GM21447 (cell line): ENCODE measurements around the gene HYDIN.
"Not testable (repeated sequence)": the region's sequence is repeated elsewhere in the genome, so short reads cannot be mapped to it uniquely, and the experiment has no call there.

ENCODE experiments used
- ATAC-seq: cut with Tn5 transposase; IDR thresholded peaks from one replicate; pipeline ENCODE4 v1.9.1; 2021; ENCODE audit not compliant: unreplicated experiment

Gene HYDIN

GRCh38 chr16:71009440-71010223, 220.9 kb downstream of the HYDIN start:
- not testable (repeated sequence) for ATAC-seq

GRCh38 chr16:71006516-71006915, 224.0 kb downstream of the HYDIN start:
- ATAC-seq: not testable (repeated sequence)

GRCh38 chr16:70999735-71000134, 230.8 kb downstream of the HYDIN start:
- not testable (repeated sequence) for ATAC-seq

GRCh38 chr16:70995799-70996198, 234.7 kb downstream of the HYDIN start:
- not testable (repeated sequence) for ATAC-seq

GRCh38 chr16:70992511-70992910, 238.0 kb downstream of the HYDIN start:
- ATAC-seq: not testable (repeated sequence)

GRCh38 chr16:70987019-70987715, 243.4 kb downstream of the HYDIN start:
- not testable (repeated sequence) for ATAC-seq

GRCh38 chr16:70984675-70985074, 245.8 kb downstream of the HYDIN start:
- not testable (repeated sequence) for ATAC-seq

DNA sequence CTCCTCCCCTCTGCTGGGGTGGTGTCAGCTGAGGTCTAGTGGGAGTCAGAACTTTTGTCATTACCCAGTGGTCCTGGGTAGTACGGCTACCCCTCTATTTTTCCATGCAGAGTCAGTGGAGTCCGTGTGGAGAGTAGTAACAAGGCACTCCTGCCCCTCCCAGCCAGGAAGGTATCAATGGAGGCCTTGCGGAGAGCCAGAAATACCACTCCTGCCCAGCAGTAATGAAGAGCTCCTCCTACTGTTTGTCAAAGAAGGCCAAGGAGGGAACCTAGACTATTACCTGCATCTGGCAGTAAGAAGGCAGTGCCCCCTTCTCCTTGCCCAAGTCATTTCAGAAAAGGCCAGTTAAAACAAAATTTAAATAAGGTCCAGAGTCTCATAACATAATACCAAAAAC, 262.2 kb downstream of the HYDIN start:
- not testable (repeated sequence) for ATAC-seq

DNA sequence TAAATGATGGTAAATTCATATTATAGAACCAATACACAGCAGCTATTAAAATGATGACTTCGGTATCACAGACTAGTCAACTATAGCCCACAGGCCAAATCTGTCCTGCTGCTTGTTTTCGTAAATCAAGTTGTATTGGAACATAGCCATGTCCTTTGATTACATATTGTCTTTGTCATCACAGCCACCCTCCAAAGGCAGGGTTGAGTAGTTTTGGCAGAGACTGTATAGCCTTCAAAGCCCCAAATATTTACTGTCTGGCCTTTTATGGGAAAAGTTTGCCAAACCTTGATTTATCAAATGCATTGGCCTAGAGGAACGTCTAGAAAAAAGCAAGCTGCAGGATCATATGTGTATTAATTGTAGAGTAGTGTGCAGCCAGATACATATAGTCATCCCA, 270.4 kb downstream of the HYDIN start:
- not testable (repeated sequence) for ATAC-seq

DNA sequence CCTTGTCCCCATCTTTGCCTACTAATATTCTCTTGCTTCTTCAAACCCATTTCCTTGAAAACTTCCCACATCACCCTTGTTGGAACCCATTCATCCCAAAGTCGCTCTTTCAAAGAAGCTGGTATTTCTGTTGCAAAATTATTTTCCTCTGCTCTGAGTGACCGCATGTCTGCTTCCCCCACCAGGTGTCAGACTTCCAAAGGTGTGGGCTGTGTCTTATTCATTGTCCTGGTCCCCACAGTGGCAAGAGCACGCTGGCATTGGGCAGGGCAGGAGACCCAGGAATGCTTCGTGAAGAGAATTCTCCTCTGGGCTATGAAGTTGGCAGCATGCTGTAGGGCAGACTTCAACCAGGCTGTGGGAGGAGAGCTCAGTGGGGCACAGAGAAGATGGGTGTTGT, 275.6 kb downstream of the HYDIN start:
- ATAC-seq: not testable (repeated sequence)

DNA sequence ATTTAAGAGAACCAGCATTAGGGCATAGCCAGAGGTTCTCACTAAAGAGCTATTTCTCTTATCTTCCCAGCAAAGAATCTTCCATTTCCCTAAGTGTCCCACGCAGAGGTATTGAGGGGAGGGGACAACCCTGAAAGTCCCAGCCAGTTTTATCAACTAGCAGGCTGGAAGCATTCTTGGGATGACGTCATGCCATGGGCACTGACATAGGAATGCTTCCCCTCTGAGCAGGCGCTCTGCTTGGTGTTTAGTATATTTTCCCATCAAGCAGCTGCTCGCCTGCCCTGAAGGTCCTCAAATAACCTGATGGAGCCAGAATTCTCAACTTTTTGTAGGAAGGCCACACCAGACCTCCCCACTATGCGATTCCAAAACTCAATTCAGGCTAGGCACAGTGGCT, 276.7 kb downstream of the HYDIN start:
- not testable (repeated sequence) for ATAC-seq

DNA sequence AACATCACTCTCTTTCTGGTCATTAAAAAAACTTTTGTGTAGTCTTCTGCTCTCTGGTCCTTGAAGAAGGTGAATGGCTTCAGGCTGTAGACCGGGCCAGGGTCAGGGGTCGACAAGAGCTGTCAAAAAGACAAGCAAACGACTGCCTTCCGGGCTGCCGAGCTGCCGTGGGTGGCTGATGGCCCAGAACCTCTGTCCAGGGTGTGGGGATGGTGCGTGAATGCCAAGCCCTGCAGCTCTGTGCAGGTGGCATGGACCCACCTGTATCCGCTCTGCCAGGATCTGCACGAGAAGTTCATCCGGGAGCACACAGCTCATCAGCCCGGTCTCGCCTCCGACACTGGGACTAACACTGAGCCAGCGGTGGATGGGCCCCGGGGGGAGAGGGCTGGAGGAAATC, 287.0 kb downstream of the HYDIN start:
- not testable (repeated sequence) for ATAC-seq

DNA sequence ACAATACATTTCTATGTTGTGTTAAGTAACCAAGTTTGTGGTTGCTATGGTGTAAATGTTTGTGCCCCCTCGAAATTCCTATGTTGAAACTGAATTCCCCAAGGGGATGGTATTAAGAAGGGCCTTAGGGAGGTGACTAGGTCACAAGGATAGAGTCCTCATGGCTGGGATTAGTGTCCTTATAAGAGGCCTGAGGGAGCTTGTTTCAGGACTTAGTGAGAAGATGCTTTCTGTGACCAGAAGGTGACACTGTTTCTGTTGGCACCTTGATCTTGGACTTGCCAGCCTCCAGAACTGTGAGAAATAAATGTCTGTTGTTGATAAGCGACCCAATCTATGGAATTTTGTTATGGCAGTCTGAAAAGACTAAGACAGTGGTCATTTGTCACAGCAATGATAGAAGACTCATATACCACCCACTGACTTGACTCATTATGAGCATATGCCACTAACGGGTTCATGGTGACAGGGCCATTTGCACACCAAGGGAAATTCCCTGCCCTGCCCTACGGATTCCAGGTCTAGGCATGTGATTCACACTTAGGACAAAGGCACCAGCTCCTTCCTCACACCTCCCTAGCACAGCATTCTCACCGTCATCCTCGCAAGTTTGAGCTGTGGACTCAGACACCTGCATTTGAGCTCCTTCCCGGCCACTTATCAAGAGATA, 290.7 kb downstream of the HYDIN start:
- ATAC-seq: not testable (repeated sequence)

DNA sequence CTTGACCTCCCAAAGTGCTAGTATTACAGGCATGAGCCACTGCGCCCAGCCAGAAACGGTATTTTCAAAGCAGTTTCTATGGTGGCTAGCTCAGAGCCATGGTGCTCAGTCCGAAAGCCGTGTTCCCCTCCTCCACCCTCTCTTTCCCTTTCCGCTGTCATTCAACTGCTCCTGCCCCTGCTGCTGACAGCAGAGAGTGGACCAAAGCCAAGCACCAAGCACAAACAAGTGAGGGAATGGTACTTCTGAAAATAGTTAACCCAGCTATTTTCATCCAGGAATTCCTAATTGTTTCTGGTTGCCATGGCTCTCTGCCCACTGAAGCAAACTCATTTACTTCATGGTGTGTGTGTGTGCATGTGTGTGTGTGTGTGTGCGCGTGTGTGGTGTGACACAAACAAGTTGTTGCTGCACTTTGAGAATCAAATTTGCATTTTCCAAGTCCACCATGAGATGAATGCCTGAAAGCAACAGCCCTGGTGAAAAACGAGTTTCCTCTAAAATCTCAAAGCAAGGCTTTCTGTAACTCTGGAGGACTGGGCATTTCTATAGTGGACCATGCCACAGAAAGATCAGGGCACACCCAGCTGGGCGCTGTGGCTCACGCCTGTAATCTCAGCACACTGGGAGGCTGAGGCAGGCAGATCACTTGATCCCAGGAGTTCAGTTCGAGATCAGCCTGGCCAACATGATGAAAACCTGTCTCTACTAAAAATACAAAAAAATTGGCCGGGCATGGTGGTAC, 293.6 kb downstream of the HYDIN start:
- not testable (repeated sequence) for ATAC-seq

GRCh38 chr16:70935325-70935724, 295.2 kb downstream of the HYDIN start:
- ATAC-seq: not testable (repeated sequence)

- ATAC-seq: not testable (repeated sequence)
Observed at GRCh38 chr16:70933746-70934145, 296.8 kb downstream of the HYDIN start.

DNA sequence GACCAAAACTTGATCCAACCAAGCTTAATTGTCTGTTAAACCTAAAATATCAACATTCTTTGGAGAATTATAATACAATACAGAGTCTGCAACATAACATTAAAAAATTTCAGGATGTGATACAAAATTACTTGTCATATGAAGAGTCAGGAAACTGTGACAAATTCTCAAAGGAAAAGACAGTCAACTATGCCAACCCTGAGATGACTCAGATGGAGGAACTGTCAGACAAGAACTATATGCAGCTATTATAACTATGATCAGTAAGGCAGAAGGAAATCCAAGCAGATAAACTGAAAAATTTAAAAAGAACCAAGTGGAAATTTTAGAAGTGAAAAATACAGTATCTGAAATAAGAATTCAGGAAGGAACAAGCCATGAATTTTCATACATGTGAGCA, 299.8 kb downstream of the HYDIN start:
- not testable (repeated sequence) for ATAC-seq

GRCh38 chr16:70922164-70922563, 308.4 kb downstream of the HYDIN start:
- not testable (repeated sequence) for ATAC-seq

- not testable (repeated sequence) for ATAC-seq
Observed at GRCh38 chr16:70920661-70921060, 309.9 kb downstream of the HYDIN start.

- not testable (repeated sequence) for ATAC-seq
Observed at GRCh38 chr16:70888208-70888607, 342.3 kb downstream of the HYDIN start.

DNA sequence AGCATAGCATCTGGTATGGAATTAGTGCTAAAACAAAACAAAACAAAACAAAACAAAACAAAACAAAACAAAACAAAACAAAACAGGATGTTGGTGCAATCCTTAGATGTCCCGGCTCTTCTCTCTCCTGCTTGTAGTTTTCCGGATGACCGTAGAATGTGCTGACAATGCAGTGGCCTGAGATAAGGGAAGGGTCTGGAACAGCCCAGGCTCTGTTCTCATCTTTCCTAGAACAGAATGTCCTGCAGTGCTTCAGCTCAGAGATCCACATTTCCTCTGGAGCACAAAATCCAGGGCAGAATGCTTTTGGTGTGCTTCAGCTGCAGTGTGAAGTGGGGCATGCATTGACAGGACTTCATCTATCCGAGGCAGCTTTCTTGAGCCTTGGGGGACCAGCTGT, 345.9 kb downstream of the HYDIN start:
- ATAC-seq: not testable (repeated sequence)
